Activated CD8-positive, alpha-beta memory T cell treated with anti-CD3 and anti-CD28 coated beads, Interleukin-2, amount 50 U/mL, for 48 hours (primary cell): Measurements from ENCODE around the gene OR11H1.
"Not testable (repeated sequence)": the region's sequence is repeated elsewhere in the genome, so short reads cannot be mapped to it uniquely, and the experiment has no call there.

Experiments used
- DNase-seq: peaks from one replicate; pipeline ENCODE4 v3.0.0-alpha.2; 2020

The OR11H1 gene, protein sequence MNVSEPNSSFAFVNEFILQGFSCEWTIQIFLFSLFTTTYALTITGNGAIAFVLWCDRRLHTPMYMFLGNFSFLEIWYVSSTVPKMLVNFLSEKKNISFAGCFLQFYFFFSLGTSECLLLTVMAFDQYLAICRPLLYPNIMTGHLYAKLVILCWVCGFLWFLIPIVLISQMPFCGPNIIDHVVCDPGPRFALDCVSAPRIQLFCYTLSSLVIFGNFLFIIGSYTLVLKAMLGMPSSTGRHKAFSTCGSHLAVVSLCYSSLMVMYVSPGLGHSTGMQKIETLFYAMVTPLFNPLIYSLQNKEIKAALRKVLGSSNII

DNA sequence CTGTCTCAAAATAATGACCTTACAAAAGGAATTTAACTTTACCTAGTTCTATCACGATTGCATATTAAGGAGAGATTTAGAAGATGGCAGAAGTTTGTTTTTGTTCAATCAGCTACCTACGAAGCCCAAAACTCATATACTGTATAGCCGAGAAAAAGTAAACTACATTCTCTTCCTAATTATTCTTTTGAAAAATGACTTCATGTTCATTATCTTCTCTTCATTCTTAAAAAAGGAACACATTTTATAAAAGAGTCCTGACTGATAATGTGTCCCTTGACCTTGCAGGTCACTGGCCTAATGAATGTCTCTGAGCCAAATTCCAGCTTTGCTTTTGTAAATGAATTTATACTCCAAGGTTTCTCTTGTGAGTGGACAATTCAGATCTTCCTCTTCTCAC, at the start of gene OR11H1:
Gene OR11H1 (plus strand): TSS at position 301 of the 400 bp plus-strand sequence. CDS start 0 bp downstream, at position 301.
- not testable (repeated sequence) for DNase-seq

DNA sequence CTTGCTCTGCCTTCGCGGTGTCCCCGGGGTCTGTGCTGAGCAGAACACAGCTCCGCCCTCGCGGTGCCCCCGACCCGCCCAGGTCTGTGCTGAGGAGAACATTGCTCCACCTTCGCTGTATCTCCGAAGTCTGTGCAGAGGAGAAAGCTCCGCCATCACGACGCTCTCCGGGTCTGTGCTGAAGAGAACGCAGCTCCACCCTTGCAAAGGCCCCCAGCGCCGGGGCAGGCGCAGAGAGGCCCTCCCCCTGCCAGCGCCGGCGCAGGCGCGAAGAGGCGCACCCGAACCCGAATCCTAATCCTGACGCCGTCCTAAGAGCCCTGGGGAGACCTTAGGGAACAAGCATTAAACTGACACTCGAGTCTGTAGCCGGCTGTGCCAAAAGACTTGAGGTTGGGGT, 18.0 kb upstream of the OR11H1 start:
- DNase-seq: not testable (repeated sequence)

DNA sequence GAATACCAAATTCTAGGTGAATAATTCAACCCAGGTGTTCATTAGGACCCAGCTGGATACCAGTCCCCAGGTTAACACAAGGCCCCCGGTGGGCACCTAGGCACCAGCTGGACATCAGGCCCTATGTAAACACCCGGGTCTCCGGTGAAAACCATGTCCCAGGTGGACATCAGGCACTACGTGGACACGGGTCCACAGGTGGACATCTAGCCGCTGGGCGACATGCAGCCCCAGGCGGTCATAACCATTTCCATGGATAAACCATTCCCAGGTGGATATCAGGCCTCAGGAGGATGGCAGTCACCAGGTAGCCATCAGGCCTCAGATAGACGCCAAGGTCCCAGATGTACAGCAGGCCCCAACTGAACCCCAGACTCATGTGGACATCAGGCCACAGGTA, 12.1 kb upstream of the OR11H1 start:
- DNase-seq: not testable (repeated sequence)

DNA sequence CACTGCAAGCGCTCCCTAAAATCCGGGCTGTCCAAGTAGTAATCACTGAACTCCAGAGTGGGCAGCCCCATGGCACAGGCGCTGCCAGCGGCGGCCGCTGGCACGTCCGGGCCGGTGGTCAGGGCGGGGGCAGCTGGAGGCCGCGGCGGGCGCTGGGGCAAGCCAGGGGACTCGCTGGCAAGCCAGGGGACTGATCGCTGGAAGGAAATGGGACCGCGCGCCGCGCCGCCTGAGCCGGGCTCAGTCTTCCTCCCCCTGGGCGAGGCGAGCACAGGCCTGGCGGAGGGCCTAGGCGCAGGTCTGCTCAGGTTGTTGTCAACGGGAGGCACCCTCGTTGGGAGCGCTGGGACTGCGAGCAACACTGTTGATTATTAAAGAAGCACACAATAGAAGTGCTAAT, 25.8 kb downstream of the OR11H1 start:
- DNase-seq: not testable (repeated sequence)

DNA sequence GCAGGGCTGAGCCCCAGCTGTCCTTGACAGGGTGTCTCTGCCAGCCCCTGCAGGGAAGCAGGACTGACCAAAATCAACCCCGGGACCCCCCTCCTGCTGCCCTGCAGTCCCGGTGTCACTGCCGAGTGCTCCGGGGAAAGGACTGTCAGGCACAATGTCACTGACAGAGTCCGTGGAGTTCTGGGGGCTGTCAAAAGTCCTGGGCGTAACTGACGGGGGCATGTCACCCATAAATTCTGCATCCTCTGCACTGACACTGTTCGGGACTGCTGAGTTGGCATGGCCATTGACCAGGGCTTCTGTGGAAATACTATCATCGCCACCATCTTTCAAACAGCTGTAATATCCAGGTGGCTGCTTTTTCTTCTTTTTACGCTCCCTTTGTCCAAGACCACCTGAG, 35.5 kb downstream of the OR11H1 start:
- DNase-seq: not testable (repeated sequence)

DNA sequence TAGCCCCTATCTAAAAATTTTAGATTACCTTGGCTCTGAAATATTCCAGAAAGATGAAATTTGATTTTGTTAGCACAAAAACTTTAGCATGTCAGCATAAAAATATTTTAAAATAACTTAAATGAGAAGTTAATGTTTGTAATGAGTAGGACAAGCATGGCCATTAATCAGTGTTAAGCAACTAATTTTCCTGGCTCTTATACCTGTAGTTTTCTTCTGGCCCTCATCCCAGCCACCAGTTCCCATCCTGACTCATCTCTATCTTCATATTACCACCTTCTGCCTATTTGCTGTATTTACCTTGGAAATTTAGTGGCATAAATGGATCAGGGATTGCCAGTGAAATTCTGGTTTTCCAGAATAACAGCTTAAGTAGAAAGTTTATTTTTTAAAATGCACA, 37.1 kb downstream of the OR11H1 start:
- DNase-seq: not testable (repeated sequence)
